Measurements from ENCODE around the gene INPP4B.

Gene INPP4B

DNA sequence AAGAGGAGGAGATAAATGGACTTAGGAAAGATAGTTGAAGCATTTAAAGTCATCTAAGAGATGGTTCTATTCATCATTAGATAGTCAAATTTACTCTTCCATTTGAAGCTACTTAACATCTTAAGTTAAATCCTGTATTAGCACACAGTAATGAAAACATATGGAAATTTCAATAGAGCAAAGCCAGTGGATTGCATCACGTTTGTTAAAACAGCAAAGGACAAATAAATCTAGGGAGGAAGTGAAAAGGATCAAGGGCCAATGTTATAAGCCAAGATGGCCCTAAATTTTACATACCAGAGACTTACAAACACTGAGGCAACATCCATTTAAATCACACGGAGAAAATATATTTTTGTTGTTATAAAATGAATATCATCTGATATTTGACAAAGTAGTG is 602.8 kb downstream of the INPP4B start:
- no peak for DNase-seq
- Histone ChIP-seq H2BK5ac (ENCODE audit: low read depth, low read length, poor library complexity, severe bottlenecking) (no peak overlapping the region), H3K27ac (ENCODE audit: low read length, poor library complexity, severe bottlenecking) (no peak overlapping the region), H3K18ac (ENCODE audit: low read depth in 1 of 2, low read length in 2 of 2) (no peak overlapping the region), H3K4me3 (ENCODE audit: insufficient read depth in 1 of 2, low read depth in 1 of 2, low read length in 2 of 2) (no peak overlapping the region), H3K4me2 (ENCODE audit: low read length, poor library complexity, severe bottlenecking) (no peak overlapping the region), H2BK12ac (ENCODE audit: low read length in 2 of 2) (no peak overlapping the region), H2AK5ac (ENCODE audit: low read length, severe bottlenecking) (no peak overlapping the region), H2AFZ (ENCODE audit: low read depth, low read length) (no peak overlapping the region), H3K36me3 (ENCODE audit: control insufficient read depth in 1 of 2, insufficient read depth in 2 of 2, low read depth in 1 of 2, low read length in 2 of 2) (no peaks in the 10 kb centered on the region), H2BK120ac (ENCODE audit: low read depth, low read length) (no peak overlapping the region), H3K23ac (ENCODE audit: low read length in 2 of 2) (no peak overlapping the region), H3K79me1 (replicated peaks; ENCODE audit: low read length, poor library complexity, severe bottlenecking) (no peaks in the 10 kb centered on the region), H3K4me1 (ENCODE audit: control insufficient read depth, insufficient read depth, low read depth, low read length) (no peaks in the 10 kb centered on the region), H3K14ac (ENCODE audit: low read length in 2 of 2) (no peak overlapping the region), H3K9me3 (ENCODE audit: control insufficient read depth, low read length) (no peaks in the 10 kb centered on the region), H3K9ac (ENCODE audit: low read length) (no peak overlapping the region), H4K8ac (ENCODE audit: low read length) (no peak overlapping the region), H3K27me3 (ENCODE audit: control insufficient read depth in 1 of 2, insufficient read depth in 1 of 2, low read length in 2 of 2) (no peaks in the 10 kb centered on the region), H2BK15ac (ENCODE audit: low read depth, poor library complexity, severe bottlenecking) (no peak overlapping the region), H4K91ac (ENCODE audit: low read length) (no peak overlapping the region), H3K4ac (ENCODE audit: low read depth in 1 of 2, low read length in 2 of 2) (no peak overlapping the region)
- WGBS: 83% methylated on average over 1 of the region's 2 CpGs

DNA sequence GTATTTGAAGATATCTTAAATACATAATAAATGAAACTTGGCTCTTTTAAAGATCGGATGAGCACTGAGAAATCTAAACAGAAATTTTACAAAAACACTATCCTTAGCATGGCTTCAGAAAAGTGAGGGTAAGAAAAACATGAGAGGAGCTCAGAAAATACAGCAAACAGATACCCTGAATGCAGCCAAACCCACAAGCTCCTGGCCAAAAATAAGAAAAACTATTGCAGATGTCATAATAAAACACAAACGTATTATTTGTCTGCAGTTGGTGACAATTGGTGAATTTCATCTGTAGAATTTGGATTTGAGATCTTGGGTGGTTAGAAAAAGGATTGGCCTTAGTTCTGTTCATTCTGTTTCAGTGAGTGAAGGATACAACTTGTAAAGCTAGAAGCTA is 603.9 kb downstream of the INPP4B start:
- Histone ChIP-seq H3K4me3 (ENCODE audit: insufficient read depth in 1 of 2, low read depth in 1 of 2, low read length in 2 of 2) (no peak overlapping the region), H3K27me3 (ENCODE audit: control insufficient read depth in 1 of 2, insufficient read depth in 1 of 2, low read length in 2 of 2) (no peaks in the 10 kb centered on the region), H3K9ac (ENCODE audit: low read length) (no peak overlapping the region), H3K4me2 (ENCODE audit: low read length, poor library complexity, severe bottlenecking) (no peak overlapping the region), H3K23ac (ENCODE audit: low read length in 2 of 2) (no peak overlapping the region), H2AFZ (ENCODE audit: low read depth, low read length) (no peak overlapping the region), H3K9me3 (ENCODE audit: control insufficient read depth, low read length) (no peaks in the 10 kb centered on the region), H4K8ac (ENCODE audit: low read length) (no peak overlapping the region), H3K4me1 (ENCODE audit: control insufficient read depth, insufficient read depth, low read depth, low read length) (no peaks in the 10 kb centered on the region), H3K79me1 (replicated peaks; ENCODE audit: low read length, poor library complexity, severe bottlenecking) (no peaks in the 10 kb centered on the region), H3K27ac (ENCODE audit: low read length, poor library complexity, severe bottlenecking) (no peak overlapping the region), H2BK12ac (ENCODE audit: low read length in 2 of 2) (no peak overlapping the region), H2BK120ac (ENCODE audit: low read depth, low read length) (no peak overlapping the region), H3K14ac (ENCODE audit: low read length in 2 of 2) (no peak overlapping the region), H3K36me3 (ENCODE audit: control insufficient read depth in 1 of 2, insufficient read depth in 2 of 2, low read depth in 1 of 2, low read length in 2 of 2) (no peaks in the 10 kb centered on the region), H3K18ac (ENCODE audit: low read depth in 1 of 2, low read length in 2 of 2) (no peak overlapping the region), H2AK5ac (ENCODE audit: low read length, severe bottlenecking) (no peak overlapping the region), H4K91ac (ENCODE audit: low read length) (no peak overlapping the region), H2BK5ac (ENCODE audit: low read depth, low read length, poor library complexity, severe bottlenecking) (no peak overlapping the region), H2BK15ac (ENCODE audit: low read depth, poor library complexity, severe bottlenecking) (no peak overlapping the region), H3K4ac (ENCODE audit: low read depth in 1 of 2, low read length in 2 of 2) (no peak overlapping the region)
- DNase-seq: no peak
- 89% methylated on average over 2 of the region's 2 CpGs for WGBS

DNA sequence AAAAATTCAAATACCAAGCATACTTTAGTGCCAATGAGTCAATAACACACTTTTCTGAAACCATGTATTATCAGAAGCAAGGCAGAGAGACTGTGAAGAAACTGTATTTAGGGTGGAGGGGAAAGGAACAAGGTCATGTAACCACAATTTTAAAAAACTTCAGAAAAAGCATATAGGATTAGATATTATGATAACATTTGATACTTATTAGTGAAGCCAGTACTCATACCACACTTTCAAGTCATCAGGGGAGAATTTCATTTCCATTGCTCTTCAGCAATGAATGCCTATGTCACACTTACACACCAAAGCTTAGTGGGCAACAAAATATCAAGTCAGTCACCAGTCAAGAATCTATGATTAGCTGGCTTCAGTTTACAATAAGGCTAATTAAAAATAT is 607.5 kb downstream of the INPP4B start:
- H2BK120ac ChIP-seq (ENCODE audit: low read depth, low read length): no peak overlapping the region
- H3K27me3 ChIP-seq (ENCODE audit: control insufficient read depth in 1 of 2, insufficient read depth in 1 of 2, low read length in 2 of 2): no peaks in the 10 kb centered on the region
- DNase-seq: no peak
- no peak overlapping the region for H3K4me2 ChIP-seq (ENCODE audit: low read length, poor library complexity, severe bottlenecking)
- H3K9ac ChIP-seq (ENCODE audit: low read length): no peak overlapping the region
- H3K4me1 ChIP-seq (ENCODE audit: control insufficient read depth, insufficient read depth, low read depth, low read length): no peaks in the 10 kb centered on the region
- H3K36me3 ChIP-seq (ENCODE audit: control insufficient read depth in 1 of 2, insufficient read depth in 2 of 2, low read depth in 1 of 2, low read length in 2 of 2): no peaks in the 10 kb centered on the region
- H3K27ac ChIP-seq (ENCODE audit: low read length, poor library complexity, severe bottlenecking): no peak overlapping the region
- H3K79me1 ChIP-seq (replicated peaks; ENCODE audit: low read length, poor library complexity, severe bottlenecking): no peaks in the 10 kb centered on the region
- H3K4me3 ChIP-seq (ENCODE audit: insufficient read depth in 1 of 2, low read depth in 1 of 2, low read length in 2 of 2): no peak overlapping the region
- H2BK5ac ChIP-seq (ENCODE audit: low read depth, low read length, poor library complexity, severe bottlenecking): no peak overlapping the region
- no peak overlapping the region for H2AK5ac ChIP-seq (ENCODE audit: low read length, severe bottlenecking)
- H4K8ac ChIP-seq (ENCODE audit: low read length): no peak overlapping the region
- H3K4ac ChIP-seq (ENCODE audit: low read depth in 1 of 2, low read length in 2 of 2): no peak overlapping the region
- no peak overlapping the region for H3K14ac ChIP-seq (ENCODE audit: low read length in 2 of 2)
- H2AFZ ChIP-seq (ENCODE audit: low read depth, low read length): no peak overlapping the region
- H4K91ac ChIP-seq (ENCODE audit: low read length): no peak overlapping the region
- H2BK12ac ChIP-seq (ENCODE audit: low read length in 2 of 2): no peak overlapping the region
- no peaks in the 10 kb centered on the region for H3K9me3 ChIP-seq (ENCODE audit: control insufficient read depth, low read length)
- H2BK15ac ChIP-seq (ENCODE audit: low read depth, poor library complexity, severe bottlenecking): no peak overlapping the region
- H3K18ac ChIP-seq (ENCODE audit: low read depth in 1 of 2, low read length in 2 of 2): no peak overlapping the region
- no peak overlapping the region for H3K23ac ChIP-seq (ENCODE audit: low read length in 2 of 2)

DNA sequence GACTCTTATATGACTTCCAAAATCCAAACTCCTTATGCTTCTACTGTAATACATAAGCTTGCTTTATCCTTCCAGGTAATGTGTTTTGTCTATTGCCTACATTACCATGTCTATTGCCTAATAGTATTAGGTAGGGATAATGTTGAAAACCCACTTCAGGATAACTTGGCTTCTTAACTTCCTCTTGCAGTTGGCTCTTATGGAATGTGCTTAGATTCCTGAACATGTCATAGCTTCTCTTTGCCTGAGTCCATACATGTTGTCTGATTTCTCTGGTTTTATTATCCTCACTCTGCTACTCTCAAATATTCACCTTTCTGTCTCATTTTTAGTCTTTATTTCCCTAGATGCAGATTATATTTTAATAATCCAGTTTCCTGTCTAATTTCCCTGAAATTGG is 609.8 kb downstream of the INPP4B start:
- no peak overlapping the region for H3K27ac ChIP-seq (ENCODE audit: low read length, poor library complexity, severe bottlenecking)
- H2BK12ac ChIP-seq (ENCODE audit: low read length in 2 of 2): no peak overlapping the region
- no peak overlapping the region for H3K18ac ChIP-seq (ENCODE audit: low read depth in 1 of 2, low read length in 2 of 2)
- no peak overlapping the region for H3K4me2 ChIP-seq (ENCODE audit: low read length, poor library complexity, severe bottlenecking)
- no peaks in the 10 kb centered on the region for H3K36me3 ChIP-seq (ENCODE audit: control insufficient read depth in 1 of 2, insufficient read depth in 2 of 2, low read depth in 1 of 2, low read length in 2 of 2)
- no peak overlapping the region for H3K4me3 ChIP-seq (ENCODE audit: insufficient read depth in 1 of 2, low read depth in 1 of 2, low read length in 2 of 2)
- H2BK5ac ChIP-seq (ENCODE audit: low read depth, low read length, poor library complexity, severe bottlenecking): no peak overlapping the region
- no peak for DNase-seq
- H4K91ac ChIP-seq (ENCODE audit: low read length): no peak overlapping the region
- H3K9me3 ChIP-seq (ENCODE audit: control insufficient read depth, low read length): no peaks in the 10 kb centered on the region
- H3K9ac ChIP-seq (ENCODE audit: low read length): no peak overlapping the region
- H3K79me1 ChIP-seq (replicated peaks; ENCODE audit: low read length, poor library complexity, severe bottlenecking): no peaks in the 10 kb centered on the region
- H3K27me3 ChIP-seq (ENCODE audit: control insufficient read depth in 1 of 2, insufficient read depth in 1 of 2, low read length in 2 of 2): no peaks in the 10 kb centered on the region
- no peak overlapping the region for H3K14ac ChIP-seq (ENCODE audit: low read length in 2 of 2)
- no peak overlapping the region for H2AK5ac ChIP-seq (ENCODE audit: low read length, severe bottlenecking)
- no peak overlapping the region for H3K23ac ChIP-seq (ENCODE audit: low read length in 2 of 2)
- no peak overlapping the region for H3K4ac ChIP-seq (ENCODE audit: low read depth in 1 of 2, low read length in 2 of 2)
- H3K4me1 ChIP-seq (ENCODE audit: control insufficient read depth, insufficient read depth, low read depth, low read length): no peaks in the 10 kb centered on the region
- H2BK15ac ChIP-seq (ENCODE audit: low read depth, poor library complexity, severe bottlenecking): no peak overlapping the region
- H4K8ac ChIP-seq (ENCODE audit: low read length): no peak overlapping the region
- no peak overlapping the region for H2BK120ac ChIP-seq (ENCODE audit: low read depth, low read length)
- no peak overlapping the region for H2AFZ ChIP-seq (ENCODE audit: low read depth, low read length)

Data from mesenchymal stem cell (in vitro differentiated cells and primary cell).